Prostate gland (tissue), 2 donors: ENCODE data around the gene NDOR1. TPM values are rescaled to one million over a fixed set of nuclear protein-coding genes. Genes with fewer than 3 reads are reported as not detected.

Source experiments
- DNase-seq: peaks from one replicate; pipeline ENCODE4 v3.0.0-alpha.2; 2019; ENCODE audit warnings: low spot score
- H3K27ac ChIP-seq, 2 donors: fragments of 200-600 bp; sonication (generic); 2 replicates each; pipeline ENCODE4 v1.5.1; 2017 to 2019
- H3K27me3 ChIP-seq: fragments of 200-600 bp; sonication (generic); replicated peaks from 2 replicates; pipeline ENCODE4 v1.5.1; 2019; ENCODE audit not compliant: insufficient read depth
- H3K36me3 ChIP-seq, 2 donors: fragments of 200-600 bp; sonication (generic); 1 replicate in 1 of 2; 2 replicates in 1 of 2; pipeline versions ENCODE4 v1.5.1 to v1.8.1; 2017 to 2019
- H3K4me1 ChIP-seq: fragments of 200-600 bp; sonication (generic); replicated peaks from 2 replicates; pipeline ENCODE4 v1.5.1; 2019
- H3K4me3 ChIP-seq, 2 donors: fragments of 200-600 bp; sonication (generic); 2 replicates each; pipeline ENCODE4 v1.5.1; 2017 to 2019
- H3K9me3 ChIP-seq: fragments of 200-600 bp; sonication (generic); 2 replicates; pipeline ENCODE4 v1.5.1; 2017
- CTCF ChIP-seq, 4 experiments: fragments of 200-600 bp in 2 of 4; fragments of 450-650 bp in 2 of 4; sonication (generic) in 2 of 4; IDR thresholded peaks; 1 replicate in 3 of 4; 2 replicates in 1 of 4; pipeline ENCODE4 v1.5.1; 2016 to 2019; ENCODE audit warnings: antibody characterized with exemption in 4 of 4, mild to moderate bottlenecking in 2 of 4, moderate library complexity in 2 of 4
- POLR2A ChIP-seq: fragments of 450-650 bp; IDR thresholded peaks from one replicate; pipeline ENCODE4 v1.6.1; 2016; ENCODE audit warnings: antibody characterized with exemption, mild to moderate bottlenecking
- POLR2AphosphoS5 ChIP-seq: sonication (generic); formaldehyde crosslinking; IDR thresholded peaks from one replicate; pipeline ENCODE4 v1.6.1; 2017; ENCODE audit warnings: antibody characterized with exemption
- WGBS: methylation state at CpG from one replicate; pipeline ENCODE4 v1.1.5; 2018; 5-methylcytosine and 5-hydroxymethylcytosine counted together
- intact Hi-C: fragments of 100-400 bp; cut with DNase I; formaldehyde crosslinking; loops from one replicate; pipeline ENCODE4 v1.14.2; 2022
- total RNA-seq, 2 donors: library from RNA; depleted of rRNA; stranded (reverse); fragments of >200 nt; gene quantifications; one replicate each; pipeline ENCODE4 v1.1.0, GENCODE V29; 2016

The NDOR1 gene
- total RNA-seq, 2 donors from 2014 or later, result 18.5 to 31.9 TPM

DNA sequence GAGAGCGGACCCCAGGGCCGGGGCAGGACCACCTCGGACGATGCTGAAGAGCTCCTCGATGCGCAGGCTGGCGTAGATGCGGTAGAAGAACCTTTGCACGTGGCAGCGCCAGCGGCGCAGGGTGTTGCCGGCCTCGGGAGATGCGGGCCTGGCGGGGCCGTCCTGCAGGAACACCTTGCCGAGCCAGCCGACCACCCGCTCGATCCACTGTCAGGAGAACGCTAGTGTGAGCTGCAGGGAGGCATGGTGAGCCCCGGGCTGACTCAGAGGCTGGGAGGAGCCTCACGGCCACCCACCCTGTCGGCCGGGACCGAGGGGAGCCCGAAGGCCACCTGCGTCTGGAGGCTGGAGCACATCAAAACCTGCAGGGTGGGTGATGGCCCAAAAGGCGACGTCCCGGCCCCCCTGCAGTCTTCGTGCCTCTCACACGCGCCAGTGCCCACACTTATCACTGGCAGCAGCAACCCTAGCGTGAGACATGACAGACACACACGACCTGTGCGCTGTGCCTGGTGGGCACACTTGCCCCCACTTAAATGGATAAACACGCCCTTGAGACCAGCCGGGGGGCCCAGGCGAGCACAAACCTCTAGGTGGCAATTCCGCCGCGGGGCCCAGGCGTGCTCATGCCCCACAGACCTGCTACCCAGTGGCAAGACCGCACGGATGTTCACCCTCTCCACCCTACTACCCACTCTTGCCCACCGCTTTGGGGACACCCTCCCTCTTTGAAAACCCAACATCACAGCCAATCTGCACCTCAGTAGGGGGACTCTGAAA is 20.4 kb upstream of the NDOR1 start:
- Histone ChIP-seq H3K36me3 (peaks cover 19 to 33% of the 10 kb centered on the region in 2 donors), H3K4me1 (peaks cover 25% of the 10 kb centered on the region), H3K9me3 (no peaks in the 10 kb centered on the region), H3K4me3 (no peak overlapping the region), H3K27ac (no peak overlapping the region), H3K27me3 (no peaks in the 10 kb centered on the region)
- TF ChIP-seq POLR2AphosphoS5 (no peak), POLR2A (no peak), CTCF (IDR thresholded peaks at IDR 0.05) (no peak)
- intact Hi-C loops, result no loop called here
- 93% methylated on average over 48 of the region's 48 CpGs for WGBS
- DNase-seq, result no peak

DNA sequence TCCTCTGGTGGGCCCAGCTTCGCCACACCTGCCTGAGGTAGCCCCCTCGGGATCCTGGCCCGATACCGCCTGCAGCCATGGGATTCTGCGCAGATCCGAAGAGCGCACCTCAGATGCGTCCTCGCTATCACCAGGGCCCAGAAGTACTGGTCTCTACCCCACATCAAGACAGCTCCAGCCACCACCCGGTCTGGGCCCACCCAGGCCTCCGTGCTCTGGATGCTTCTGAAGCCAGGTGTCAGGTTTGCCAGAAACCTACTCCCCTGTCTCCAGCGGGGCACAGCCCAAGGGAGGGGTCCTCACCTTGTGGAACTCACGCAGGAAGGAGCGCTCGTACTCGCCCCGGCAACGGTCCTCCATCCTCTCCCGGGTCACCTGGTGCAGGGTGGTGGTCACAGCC is 19.6 kb upstream of the NDOR1 start:
- Histone ChIP-seq H3K4me1 (peaks cover 27% of the 10 kb centered on the region), H3K36me3 (peaks cover 14 to 25% of the 10 kb centered on the region in 2 donors), H3K9me3 (no peaks in the 10 kb centered on the region), H3K4me3 (no peak overlapping the region), H3K27me3 (no peaks in the 10 kb centered on the region), H3K27ac (no peak overlapping the region)
- TF ChIP-seq POLR2AphosphoS5, result no peak
- no peak for TF ChIP-seq POLR2A
- no peak for TF ChIP-seq CTCF (IDR thresholded peaks at IDR 0.05)
- WGBS, result 92% methylated on average over 18 of the region's 19 CpGs
- no peak for DNase-seq
- intact Hi-C loops, result no loop called here

DNA sequence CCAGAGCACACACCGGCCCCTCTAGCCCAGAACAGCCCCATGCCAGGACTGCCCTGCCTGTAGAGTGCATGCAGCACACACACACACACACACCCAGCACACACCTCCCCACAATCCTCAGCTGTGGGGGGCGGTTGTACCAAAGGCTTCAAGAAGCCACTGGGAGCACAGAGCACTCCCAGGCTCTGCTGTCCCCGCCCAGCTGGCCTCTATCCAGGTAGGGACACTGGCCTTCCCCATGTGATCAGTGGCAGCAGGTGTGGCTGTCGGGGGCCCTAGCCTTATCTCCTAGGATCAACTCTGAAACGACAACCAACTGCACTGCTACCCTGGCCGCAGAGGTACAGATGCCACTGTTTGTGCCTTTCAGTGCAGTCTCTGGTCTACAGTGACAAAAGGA is 19.1 kb upstream of the NDOR1 start:
- WGBS, result 76% methylated on average over 5 of the region's 6 CpGs
- H3K4me3 ChIP-seq, result no peak overlapping the region
- TF ChIP-seq CTCF (IDR thresholded peaks at IDR 0.05), result no peak
- no peak for TF ChIP-seq POLR2AphosphoS5
- no peak for TF ChIP-seq POLR2A
- no peak overlapping the region for H3K27ac ChIP-seq
- intact Hi-C loops, result no loop called here
- H3K27me3 ChIP-seq, result no peaks in the 10 kb centered on the region
- no peak for DNase-seq
- no peaks in the 10 kb centered on the region for H3K9me3 ChIP-seq
- H3K4me1 ChIP-seq, result peaks cover 27% of the 10 kb centered on the region
- peaks cover 10 to 22% of the 10 kb centered on the region in 2 donors for H3K36me3 ChIP-seq

- peak overlapping the region; percentile 73 to 97 for H3K4me3 ChIP-seq
- peaks cover 10 to 16% of the 10 kb centered on the region in 2 donors for H3K36me3 ChIP-seq
- TF ChIP-seq POLR2AphosphoS5 (no peak), POLR2A (no peak), CTCF (IDR thresholded peaks at IDR 0.05) (no peak)
- no peaks in the 10 kb centered on the region for H3K27me3 ChIP-seq
- DNase-seq, result no peak
- H3K27ac ChIP-seq, result no peak overlapping the region
- WGBS, result 80% methylated on average over 13 of the region's 15 CpGs
- peaks cover 27% of the 10 kb centered on the region for H3K4me1 ChIP-seq
- H3K9me3 ChIP-seq, result no peaks in the 10 kb centered on the region
- intact Hi-C loops, result no loop called here
Measured at GRCh38 chr9:137187386-137187785, 18.1 kb upstream of the NDOR1 start.

DNA sequence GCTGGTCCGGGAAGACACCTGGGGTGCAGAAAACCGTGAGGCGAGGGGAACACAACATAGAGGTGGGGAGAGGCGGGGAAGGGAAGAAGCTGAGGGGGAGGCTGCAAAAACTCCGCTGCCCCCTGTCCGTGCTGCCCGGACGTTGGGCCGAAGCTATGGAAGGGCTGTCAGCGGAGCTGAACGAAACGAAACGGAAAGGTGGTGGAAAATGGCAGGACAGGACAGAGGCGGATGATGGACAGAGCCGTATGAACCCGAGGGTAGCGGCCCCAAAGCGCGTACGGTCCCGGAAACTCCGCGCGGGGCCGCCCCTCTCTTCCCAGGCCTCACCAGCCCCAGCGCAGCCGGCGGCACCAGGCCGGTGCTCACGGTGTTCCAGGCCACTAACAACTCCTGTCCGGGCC is 17.4 kb upstream of the NDOR1 start:
- H3K36me3 ChIP-seq, result peaks cover 7 to 9% of the 10 kb centered on the region in 2 donors

More for the DNA sequence above, 17.4 kb upstream of the NDOR1 start:
- WGBS, result under 1% methylated on average over 31 of the region's 31 CpGs
- H3K4me1 ChIP-seq, result peaks cover 27% of the 10 kb centered on the region
- peak overlapping the region; percentile 77 to 94 for H3K27ac ChIP-seq
- intact Hi-C loops, result no loop called here
- no peak for DNase-seq
- H3K9me3 ChIP-seq, result no peaks in the 10 kb centered on the region
- no peaks in the 10 kb centered on the region for H3K27me3 ChIP-seq
- peak overlapping the region; percentile 73 to 97 for H3K4me3 ChIP-seq
- no peak for TF ChIP-seq POLR2AphosphoS5
